GM12878 (cell line): ENCODE data around the gene PITPNM3. TPM values are rescaled to one million over a fixed set of nuclear protein-coding genes. Genes with fewer than 3 reads are reported as not detected.

ENCODE experiments used
- ATAC-seq: fragments of 200-7000 bp; cut with Tn5 transposase; 3 replicates; pipeline ENCODE4 v1.9.1; 2020; ENCODE audit warnings: mild to moderate bottlenecking, moderate library complexity
- BruUV-seq: library from RNA; stranded (reverse); fragments of 400-500 nt; replicated peaks from 2 replicates; lab custom pipeline; 2021; lab: Mats Ljungman, UMichigan
- CTCF ChIA-PET: fragments of 300-600 bp; sonication (Branson Sonifier 250); formaldehyde crosslinking; extraction: SDS; loops from one replicate; lab custom pipeline; 2021; ENCODE audit warnings: inconsistent platforms; lab: Yijun Ruan, JAX
- POLR2A ChIA-PET: fragments of 350-600 bp; formaldehyde crosslinking; extraction: SDS; loops from one replicate; lab custom pipeline; 2021; ENCODE audit warnings: inconsistent platforms; lab: Charles Lee
- RAD21 ChIA-PET: fragments of 300-600 bp; sonication (Branson Sonifier 250); formaldehyde crosslinking; loops from one replicate; lab custom pipeline; 2023; ENCODE audit warnings: antibody characterized with exemption; ENCODE audit not compliant: unreplicated experiment; lab: Charles Lee
- SMC1A ChIA-PET: fragments of 300-600 bp; sonication (Branson Sonifier 250); formaldehyde crosslinking; loops from one replicate; lab custom pipeline; 2023; ENCODE audit not compliant: unreplicated experiment, uncharacterized antibody; lab: Charles Lee
- DNase-seq: peaks from one replicate; pipeline ENCODE4 v3.0.0-alpha.2; 2011; ENCODE audit warnings: low read depth, low spot score
- FAIRE-seq: peaks from 3 replicates; lab custom pipeline; 2011; peaks lifted over from hg19 to GRCh38; lab: Jason Lieb, UNC
- H2AFZ ChIP-seq: 2 replicates; pipeline ENCODE4 v1.6.0; 2011; ENCODE audit warnings: low read depth, low read length, control low read depth; ENCODE audit not compliant: control insufficient read depth
- H3K27ac ChIP-seq: 2 replicates; pipeline ENCODE4 v1.5.1; 2011; ENCODE audit warnings: control low read depth; ENCODE audit not compliant: control insufficient read depth, insufficient read depth
- H3K27me3 ChIP-seq, 2 experiments: replicated peaks in 1 of 2; 2 replicates each; pipeline versions ENCODE4 v1.6.0 to v1.6.1; 2011; ENCODE audit warnings: low read length in 1 of 2; ENCODE audit not compliant: control insufficient read depth in 2 of 2, insufficient read depth in 2 of 2
- H3K36me3 ChIP-seq, 2 experiments: 2 replicates each; pipeline ENCODE4 v1.5.1; 2011; ENCODE audit warnings: low read length in 1 of 2; ENCODE audit not compliant: control insufficient read depth in 2 of 2, insufficient read depth in 2 of 2
- H3K4me1 ChIP-seq: 2 replicates; pipeline ENCODE4 v1.6.1; 2011; ENCODE audit warnings: mild to moderate bottlenecking, low read length, moderate library complexity, mixed read lengths; ENCODE audit not compliant: control insufficient read depth, insufficient read depth
- H3K4me2 ChIP-seq: 2 replicates; pipeline ENCODE4 v1.6.0; 2011; ENCODE audit warnings: control low read depth; ENCODE audit not compliant: control insufficient read depth, insufficient read depth
- H3K4me3 ChIP-seq: fragments of 200-600 bp; sonication (generic); 2 replicates; pipeline ENCODE4 v1.5.1; 2016
- H3K79me2 ChIP-seq: 2 replicates; pipeline ENCODE4 v1.6.0; 2011; ENCODE audit warnings: low read length; ENCODE audit not compliant: control insufficient read depth, insufficient read depth
- H3K9ac ChIP-seq: 2 replicates; pipeline ENCODE4 v1.8.0; 2011; ENCODE audit warnings: low read length, control low read depth, mixed read lengths; ENCODE audit not compliant: control insufficient read depth, insufficient read depth
- H3K9me3 ChIP-seq: replicated peaks from 3 replicates; pipeline ENCODE4 v1.5.1; 2011; ENCODE audit warnings: mild to moderate bottlenecking, low read length; ENCODE audit not compliant: control insufficient read depth, insufficient read depth
- H4K20me1 ChIP-seq: 2 replicates; pipeline ENCODE4 v1.6.0; 2011; ENCODE audit not compliant: control insufficient read depth, insufficient read depth
- CEBPB ChIP-seq, 2 experiments: fragments of 150-350 bp in 1 of 2; IDR thresholded peaks; 2 replicates each; pipeline ENCODE4 v1.6.1; 2012 to 2014; ENCODE audit warnings: low read depth in 2 of 2, low read length in 2 of 2, borderline replicate concordance in 1 of 2, inconsistent platforms in 1 of 2
- CHD4 ChIP-seq: fragments of 200-600 bp; sonication (generic); IDR thresholded peaks from 2 replicates; pipeline ENCODE4 v1.6.1; 2016; ENCODE audit warnings: mild to moderate bottlenecking
- GABPA ChIP-seq: IDR thresholded peaks from 2 replicates; pipeline ENCODE4 v1.6.1; 2014; ENCODE audit warnings: antibody characterized with exemption, low read depth, mild to moderate bottlenecking, inconsistent platforms
- MTA3 ChIP-seq: IDR thresholded peaks from 2 replicates; pipeline ENCODE4 v1.6.1; 2012; ENCODE audit warnings: low read length, inconsistent platforms, borderline replicate concordance
- MXI1 ChIP-seq: fragments of 150-350 bp; IDR thresholded peaks from 2 replicates; pipeline ENCODE4 v1.6.1; 2011; ENCODE audit warnings: low read depth, mild to moderate bottlenecking, inconsistent platforms, low read length, improper control_type of control experiment
- NFYA ChIP-seq: IDR thresholded peaks from 2 replicates; pipeline ENCODE4 v1.6.1; 2011; ENCODE audit warnings: low read depth, mild to moderate bottlenecking, low read length, improper control_type of control experiment, borderline replicate concordance
- RFX5 ChIP-seq: IDR thresholded peaks from 2 replicates; pipeline ENCODE4 v1.6.1; 2011; ENCODE audit warnings: low read depth, low read length, improper control_type of control experiment
- whole genome bisulfite sequencing: methylation state at CpG from one replicate; pipeline ENCODE4 v1.1.6; 2016; ENCODE audit warnings: low lambda C conversion rate; ENCODE audit not compliant: insufficient replicate concordance, insufficient coverage; ENCODE audit errors: missing lambda C conversion rate; 5-methylcytosine and 5-hydroxymethylcytosine counted together
- in situ Hi-C: fragments of 300-500 bp; cut with MboI; formaldehyde crosslinking; loops from 9 replicates; pipeline ENCODE4 v1.14.3; 2018; ENCODE audit warnings: mixed read lengths
- intact Hi-C: fragments of 100-400 bp; cut with micrococcal nuclease; formaldehyde crosslinking; loops from one replicate; pipeline ENCODE4 v1.14.2; 2022; ENCODE audit not compliant: unreplicated experiment
- polyA plus RNA-seq, 11 experiments: library from polyadenylated mRNA; depleted of rRNA in 4 of 11; unstranded in 6 of 11; stranded (reverse) in 5 of 11; fragments of >200 nt; fragmentation: Nextera tagmentation in 4 of 11; fragmentation: Illumina TruSeq in 1 of 11; extraction: Ambion mirVana in 4 of 11; extraction: Trizol in 1 of 11; gene quantifications; 1 replicate in 1 of 11; 2 replicates in 10 of 11; pipeline versions ENCODE4 v1.2.1 to v1.2.3, GENCODE V29; 2011 to 2016; ENCODE audit warnings: inconsistent platforms in 2 of 11, missing spikeins in 2 of 11, low read depth in 1 of 11
- total RNA-seq, 4 experiments: library from RNA; depleted of rRNA in 3 of 4; stranded (reverse); fragments of >200 nt in 3 of 4; fragmentation: Illumina TruSeq in 1 of 4; extraction: Trizol in 1 of 4; gene quantifications; 2 replicates each; pipeline versions ENCODE4 v1.2.1 to v1.2.3, GENCODE V29; 2013 to 2021
- TF ChIP-seq, protein P1 (sequence below): fragments of 150-350 bp; IDR thresholded peaks from 2 replicates; pipeline ENCODE4 v1.6.1; 2016; ENCODE audit warnings: low read depth, low read length
- TF ChIP-seq, protein P2 (sequence below): fragments of 450-650 bp; IDR thresholded peaks from 2 replicates; pipeline ENCODE4 v1.6.1; 2018; ENCODE audit warnings: mild to moderate bottlenecking, low read depth, moderate library complexity; ENCODE audit not compliant: partially characterized antibody
- TF ChIP-seq, protein P3 (sequence below): IDR thresholded peaks from 2 replicates; pipeline ENCODE4 v1.6.1; 2012; ENCODE audit warnings: improper control_type of control experiment, low read depth, low read length; ENCODE audit not compliant: insufficient replicate concordance

The PITPNM3 gene
- total and polyA plus RNA-seq, 10 of the 15 experiments (the other 5 are each of a cell fraction or from before 2014, with no cell fraction given): 0.02 to 0.49 (median 0.19) TPM; not detected in 1

DNA sequence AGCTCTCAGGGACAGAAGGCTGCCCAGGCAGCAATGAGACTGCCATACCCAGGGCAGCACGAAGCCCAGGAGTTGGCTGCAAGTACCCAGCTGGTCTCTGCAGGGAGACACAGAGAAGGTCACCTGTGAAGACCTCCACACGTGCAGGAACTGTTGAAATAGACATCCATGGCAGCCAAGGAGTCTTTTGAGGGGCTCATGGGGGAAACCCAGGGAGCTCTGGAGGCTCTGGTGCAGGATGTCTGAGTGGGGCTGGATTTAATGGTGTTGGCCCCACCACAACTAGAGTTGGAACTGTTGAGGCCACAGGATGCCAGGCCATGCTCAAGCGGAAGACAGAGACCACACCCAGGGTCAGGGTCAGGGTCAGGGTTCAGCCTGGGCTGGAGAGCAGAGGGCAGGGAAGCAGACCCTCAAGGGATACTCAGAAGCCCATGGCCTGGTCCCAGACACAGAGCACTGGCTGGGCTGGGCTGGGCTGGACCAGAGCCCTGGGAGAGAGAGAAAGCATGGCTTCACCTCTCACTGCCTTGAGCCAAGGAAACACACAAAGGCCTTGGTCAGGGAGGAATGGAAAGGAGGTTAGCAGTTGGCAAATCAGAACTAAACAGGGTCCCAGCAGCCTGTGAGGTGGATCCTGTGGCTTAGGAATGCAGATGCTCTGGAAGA is 21.4 kb downstream of the PITPNM3 start:
- H3K4me3 ChIP-seq: no peak overlapping the region
- 10% methylated on average over 3 of the region's 3 CpGs for WGBS
- no peak overlapping the region for H3K9ac ChIP-seq
- in situ Hi-C loops: no loop called here
- no peak for ATAC-seq
- no peak overlapping the region for H2AFZ ChIP-seq
- intact Hi-C loops: no loop called here
- H3K9me3 ChIP-seq: no peaks in the 10 kb centered on the region; the same call in 2 of the 3 replicates
- H4K20me1 ChIP-seq: no peaks in the 10 kb centered on the region
- ChIA-PET SMC1A (no interaction called here), POLR2A (interaction anchor here (0.7 kb wide), 1 partner anchor 1898 kb away, joined by 4 read pairs; no protein-coding TSS in a partner anchor), RAD21 (no interaction called here), CTCF (no interaction called here)
- H3K27ac ChIP-seq: no peak overlapping the region
- FAIRE-seq: no peak
- H3K79me2 ChIP-seq: no peaks in the 10 kb centered on the region
- no peaks in the 10 kb centered on the region for H3K36me3 ChIP-seq
- no peak overlapping the region for H3K4me2 ChIP-seq
- TF ChIP-seq RFX5 (no peak), CHD4 (no peak), MXI1 (no peak), GABPA (no peak), MTA3 (no peak), NFYA (no peak), CEBPB (IDR thresholded peaks at IDR 0.05; ENCODE audit: borderline replicate concordance in 1 of 2, low read depth in 2 of 2, low read length in 2 of 2) (no peak)
- TF ChIP-seq, protein P1, sequence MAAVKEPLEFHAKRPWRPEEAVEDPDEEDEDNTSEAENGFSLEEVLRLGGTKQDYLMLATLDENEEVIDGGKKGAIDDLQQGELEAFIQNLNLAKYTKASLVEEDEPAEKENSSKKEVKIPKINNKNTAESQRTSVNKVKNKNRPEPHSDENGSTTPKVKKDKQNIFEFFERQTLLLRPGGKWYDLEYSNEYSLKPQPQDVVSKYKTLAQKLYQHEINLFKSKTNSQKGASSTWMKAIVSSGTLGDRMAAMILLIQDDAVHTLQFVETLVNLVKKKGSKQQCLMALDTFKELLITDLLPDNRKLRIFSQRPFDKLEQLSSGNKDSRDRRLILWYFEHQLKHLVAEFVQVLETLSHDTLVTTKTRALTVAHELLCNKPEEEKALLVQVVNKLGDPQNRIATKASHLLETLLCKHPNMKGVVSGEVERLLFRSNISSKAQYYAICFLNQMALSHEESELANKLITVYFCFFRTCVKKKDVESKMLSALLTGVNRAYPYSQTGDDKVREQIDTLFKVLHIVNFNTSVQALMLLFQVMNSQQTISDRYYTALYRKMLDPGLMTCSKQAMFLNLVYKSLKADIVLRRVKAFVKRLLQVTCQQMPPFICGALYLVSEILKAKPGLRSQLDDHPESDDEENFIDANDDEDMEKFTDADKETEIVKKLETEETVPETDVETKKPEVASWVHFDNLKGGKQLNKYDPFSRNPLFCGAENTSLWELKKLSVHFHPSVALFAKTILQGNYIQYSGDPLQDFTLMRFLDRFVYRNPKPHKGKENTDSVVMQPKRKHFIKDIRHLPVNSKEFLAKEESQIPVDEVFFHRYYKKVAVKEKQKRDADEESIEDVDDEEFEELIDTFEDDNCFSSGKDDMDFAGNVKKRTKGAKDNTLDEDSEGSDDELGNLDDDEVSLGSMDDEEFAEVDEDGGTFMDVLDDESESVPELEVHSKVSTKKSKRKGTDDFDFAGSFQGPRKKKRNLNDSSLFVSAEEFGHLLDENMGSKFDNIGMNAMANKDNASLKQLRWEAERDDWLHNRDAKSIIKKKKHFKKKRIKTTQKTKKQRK: no peak
- TF ChIP-seq, protein P2, sequence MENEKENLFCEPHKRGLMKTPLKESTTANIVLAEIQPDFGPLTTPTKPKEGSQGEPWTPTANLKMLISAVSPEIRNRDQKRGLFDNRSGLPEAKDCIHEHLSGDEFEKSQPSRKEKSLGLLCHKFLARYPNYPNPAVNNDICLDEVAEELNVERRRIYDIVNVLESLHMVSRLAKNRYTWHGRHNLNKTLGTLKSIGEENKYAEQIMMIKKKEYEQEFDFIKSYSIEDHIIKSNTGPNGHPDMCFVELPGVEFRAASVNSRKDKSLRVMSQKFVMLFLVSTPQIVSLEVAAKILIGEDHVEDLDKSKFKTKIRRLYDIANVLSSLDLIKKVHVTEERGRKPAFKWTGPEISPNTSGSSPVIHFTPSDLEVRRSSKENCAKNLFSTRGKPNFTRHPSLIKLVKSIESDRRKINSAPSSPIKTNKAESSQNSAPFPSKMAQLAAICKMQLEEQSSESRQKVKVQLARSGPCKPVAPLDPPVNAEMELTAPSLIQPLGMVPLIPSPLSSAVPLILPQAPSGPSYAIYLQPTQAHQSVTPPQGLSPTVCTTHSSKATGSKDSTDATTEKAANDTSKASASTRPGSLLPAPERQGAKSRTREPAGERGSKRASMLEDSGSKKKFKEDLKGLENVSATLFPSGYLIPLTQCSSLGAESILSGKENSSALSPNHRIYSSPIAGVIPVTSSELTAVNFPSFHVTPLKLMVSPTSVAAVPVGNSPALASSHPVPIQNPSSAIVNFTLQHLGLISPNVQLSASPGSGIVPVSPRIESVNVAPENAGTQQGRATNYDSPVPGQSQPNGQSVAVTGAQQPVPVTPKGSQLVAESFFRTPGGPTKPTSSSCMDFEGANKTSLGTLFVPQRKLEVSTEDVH: no peak
- TF ChIP-seq, protein P3, sequence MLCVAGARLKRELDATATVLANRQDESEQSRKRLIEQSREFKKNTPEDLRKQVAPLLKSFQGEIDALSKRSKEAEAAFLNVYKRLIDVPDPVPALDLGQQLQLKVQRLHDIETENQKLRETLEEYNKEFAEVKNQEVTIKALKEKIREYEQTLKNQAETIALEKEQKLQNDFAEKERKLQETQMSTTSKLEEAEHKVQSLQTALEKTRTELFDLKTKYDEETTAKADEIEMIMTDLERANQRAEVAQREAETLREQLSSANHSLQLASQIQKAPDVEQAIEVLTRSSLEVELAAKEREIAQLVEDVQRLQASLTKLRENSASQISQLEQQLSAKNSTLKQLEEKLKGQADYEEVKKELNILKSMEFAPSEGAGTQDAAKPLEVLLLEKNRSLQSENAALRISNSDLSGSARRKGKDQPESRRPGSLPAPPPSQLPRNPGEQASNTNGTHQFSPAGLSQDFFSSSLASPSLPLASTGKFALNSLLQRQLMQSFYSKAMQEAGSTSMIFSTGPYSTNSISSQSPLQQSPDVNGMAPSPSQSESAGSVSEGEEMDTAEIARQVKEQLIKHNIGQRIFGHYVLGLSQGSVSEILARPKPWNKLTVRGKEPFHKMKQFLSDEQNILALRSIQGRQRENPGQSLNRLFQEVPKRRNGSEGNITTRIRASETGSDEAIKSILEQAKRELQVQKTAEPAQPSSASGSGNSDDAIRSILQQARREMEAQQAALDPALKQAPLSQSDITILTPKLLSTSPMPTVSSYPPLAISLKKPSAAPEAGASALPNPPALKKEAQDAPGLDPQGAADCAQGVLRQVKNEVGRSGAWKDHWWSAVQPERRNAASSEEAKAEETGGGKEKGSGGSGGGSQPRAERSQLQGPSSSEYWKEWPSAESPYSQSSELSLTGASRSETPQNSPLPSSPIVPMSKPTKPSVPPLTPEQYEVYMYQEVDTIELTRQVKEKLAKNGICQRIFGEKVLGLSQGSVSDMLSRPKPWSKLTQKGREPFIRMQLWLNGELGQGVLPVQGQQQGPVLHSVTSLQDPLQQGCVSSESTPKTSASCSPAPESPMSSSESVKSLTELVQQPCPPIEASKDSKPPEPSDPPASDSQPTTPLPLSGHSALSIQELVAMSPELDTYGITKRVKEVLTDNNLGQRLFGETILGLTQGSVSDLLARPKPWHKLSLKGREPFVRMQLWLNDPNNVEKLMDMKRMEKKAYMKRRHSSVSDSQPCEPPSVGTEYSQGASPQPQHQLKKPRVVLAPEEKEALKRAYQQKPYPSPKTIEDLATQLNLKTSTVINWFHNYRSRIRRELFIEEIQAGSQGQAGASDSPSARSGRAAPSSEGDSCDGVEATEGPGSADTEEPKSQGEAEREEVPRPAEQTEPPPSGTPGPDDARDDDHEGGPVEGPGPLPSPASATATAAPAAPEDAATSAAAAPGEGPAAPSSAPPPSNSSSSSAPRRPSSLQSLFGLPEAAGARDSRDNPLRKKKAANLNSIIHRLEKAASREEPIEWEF: no peak
- DNase-seq: no peak
- H3K27me3 ChIP-seq: no peaks in the 10 kb centered on the region; a peak in 2 of 4 replicates
- no TSS peak for BruUV-seq
- H3K4me1 ChIP-seq: no peaks in the 10 kb centered on the region
